GM19395 (cell line): ENCODE data around the gene RBM28.

Experiments used
- ATAC-seq: cut with Tn5 transposase; IDR thresholded peaks from one replicate; pipeline ENCODE4 v1.9.1; 2021; ENCODE audit warnings: mild to moderate bottlenecking, moderate library complexity; ENCODE audit not compliant: unreplicated experiment

RBM28 gene

DNA sequence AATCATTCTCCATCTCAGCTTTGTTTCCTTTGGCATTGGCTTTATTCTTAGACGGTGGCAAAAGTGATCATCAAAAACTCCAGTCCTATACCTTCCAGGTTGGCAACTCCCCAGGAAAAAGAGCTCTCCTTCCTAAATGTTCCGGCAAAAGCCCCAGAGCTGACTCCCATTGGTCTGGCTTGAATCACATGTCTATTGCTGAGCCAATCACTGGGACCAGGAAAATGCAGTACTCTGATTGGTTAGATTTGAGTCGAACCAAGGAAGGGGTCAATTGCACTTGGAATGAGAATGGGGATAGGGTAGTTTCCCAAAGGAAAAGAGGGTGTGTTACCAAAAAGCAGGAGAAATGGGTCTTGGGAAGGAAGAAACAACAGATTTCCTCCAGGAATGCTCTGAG lies 80.3 kb downstream of the RBM28 start:
- ATAC-seq, result no peak

DNA sequence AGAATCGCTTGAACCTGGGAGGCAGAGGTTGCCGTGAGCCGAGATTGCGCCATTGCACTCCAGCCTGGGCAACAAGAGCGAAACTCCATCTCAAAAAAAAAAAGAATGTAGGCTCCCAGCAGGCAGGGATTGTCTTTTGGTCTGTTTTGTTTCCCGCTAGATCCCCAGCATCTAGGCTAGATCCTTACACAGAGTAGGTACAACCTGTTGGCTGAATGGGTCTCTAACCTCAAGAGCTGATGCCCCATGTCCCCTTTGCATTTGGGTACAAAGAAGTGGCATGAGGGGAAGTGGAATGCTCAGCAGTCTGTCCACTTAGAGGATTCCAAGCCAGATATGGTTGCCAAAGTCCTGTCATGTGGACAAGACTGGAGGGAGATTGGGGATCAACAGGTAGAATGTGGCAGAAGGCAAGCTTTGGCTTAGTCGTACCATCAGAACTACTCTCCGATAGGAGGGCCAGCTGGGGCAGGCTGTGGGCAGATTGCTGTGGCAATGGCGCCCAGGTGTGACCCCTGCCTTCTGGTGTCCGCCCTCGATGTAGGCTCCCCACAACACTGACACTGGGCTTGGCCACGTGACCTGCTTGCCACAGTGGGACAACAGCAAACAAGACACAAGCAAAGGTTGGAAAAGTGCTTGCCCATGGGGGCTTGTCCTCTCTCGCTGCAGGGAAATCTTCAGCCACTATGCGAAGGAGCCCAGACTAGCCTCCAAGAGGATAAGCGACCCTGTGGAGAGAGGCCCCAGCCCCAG lies 81.3 kb downstream of the RBM28 start:
- no peak for ATAC-seq

DNA sequence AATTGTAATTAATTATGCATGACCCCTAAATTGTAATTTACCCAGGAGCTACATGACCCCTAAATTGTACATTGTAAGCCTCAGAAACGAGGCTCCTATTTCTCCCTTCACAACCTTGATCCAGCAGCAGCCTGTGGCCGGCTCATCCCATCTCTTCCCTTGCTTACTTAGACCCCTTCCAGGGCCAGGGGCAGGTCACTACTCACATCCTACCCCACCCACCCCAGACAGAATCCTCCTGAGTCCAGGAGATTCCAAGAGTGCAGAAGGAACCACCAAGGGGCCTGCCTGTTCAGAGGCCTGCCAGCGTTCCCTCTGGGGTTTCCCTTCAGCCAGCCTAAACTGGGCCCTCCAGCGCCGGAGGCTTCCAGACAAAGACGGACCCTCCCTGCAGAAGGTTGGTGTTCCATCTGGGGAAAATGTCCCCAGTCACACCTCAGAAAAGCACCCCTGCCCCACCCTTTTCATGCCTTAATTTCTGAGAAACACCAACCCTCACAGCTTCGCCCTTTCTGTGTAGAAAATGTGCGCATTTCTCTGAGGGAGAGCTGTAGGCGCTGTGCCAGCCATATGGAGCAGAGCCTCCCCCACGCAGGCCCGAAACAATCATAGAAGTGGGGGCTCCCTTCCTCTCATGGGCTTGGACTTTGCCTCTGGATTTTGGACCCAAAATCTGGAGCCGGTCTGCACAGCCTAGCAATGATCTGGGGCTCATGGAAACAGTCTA lies 83.5 kb downstream of the RBM28 start:
- no peak for ATAC-seq

DNA sequence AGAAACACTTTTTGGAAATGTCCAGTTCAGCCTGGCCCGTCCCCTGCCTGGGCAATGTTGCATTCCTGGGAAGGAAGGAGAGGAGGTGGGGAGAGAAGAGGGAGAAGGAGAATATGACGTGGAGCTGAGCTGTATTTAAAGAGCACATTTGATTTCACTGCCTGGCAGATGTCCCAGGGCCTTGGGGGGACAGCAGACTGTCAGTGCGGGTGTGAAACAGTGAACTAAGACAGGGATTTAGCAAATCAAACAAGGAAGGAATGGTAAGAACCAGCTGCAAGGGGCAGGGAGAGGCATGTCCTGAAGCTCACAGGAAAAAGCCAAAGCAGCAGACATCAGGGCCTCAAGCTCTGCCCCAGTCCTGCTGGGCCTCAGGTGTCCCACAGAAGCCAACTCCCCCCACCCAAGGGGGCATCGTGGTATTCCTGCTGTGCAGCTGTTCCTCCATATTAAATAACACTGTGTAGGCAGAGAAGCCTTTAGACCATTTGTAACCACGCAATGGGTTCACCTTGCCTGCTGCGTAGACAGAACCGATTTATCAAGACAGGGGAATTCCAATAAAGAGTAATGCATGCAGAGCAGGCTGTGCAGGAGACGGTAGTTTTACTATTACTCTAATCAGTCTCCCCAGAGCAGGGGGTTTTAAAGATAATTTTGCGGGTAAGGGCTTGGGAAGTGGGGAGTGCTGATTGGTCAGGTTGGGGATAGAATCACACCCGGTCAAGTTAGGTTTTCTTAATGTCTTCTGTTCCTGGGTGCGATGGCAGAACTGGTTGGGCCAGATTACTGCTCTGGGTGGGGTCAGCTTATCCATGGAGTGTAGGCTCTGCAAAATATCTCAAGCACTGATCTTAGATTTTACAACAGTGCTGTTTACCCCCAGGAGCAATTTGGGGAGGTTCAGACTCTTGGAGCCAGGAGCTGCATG lies 84.3 kb downstream of the RBM28 start:
- ATAC-seq, result no peak

DNA sequence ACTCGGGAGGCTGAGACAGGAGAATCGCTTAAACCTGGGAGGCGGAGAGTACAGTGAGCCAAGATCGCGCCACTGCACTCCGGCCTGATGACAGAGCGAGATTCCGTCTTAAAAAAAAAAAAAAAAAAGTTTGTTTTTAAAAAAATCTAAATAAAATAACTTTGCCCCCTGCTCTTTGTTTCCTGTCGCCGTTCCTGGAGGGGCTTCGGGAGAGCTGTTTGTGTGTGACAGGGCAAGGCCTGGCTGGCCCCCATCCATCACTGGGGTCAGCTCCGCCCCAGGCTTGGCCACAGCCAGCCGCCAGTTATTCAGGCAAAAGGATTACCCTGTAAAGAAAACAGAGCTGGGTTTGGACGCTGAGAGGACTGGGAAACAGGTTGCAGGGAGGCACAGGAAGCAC lies 86.2 kb downstream of the RBM28 start:
- ATAC-seq, result no peak

DNA sequence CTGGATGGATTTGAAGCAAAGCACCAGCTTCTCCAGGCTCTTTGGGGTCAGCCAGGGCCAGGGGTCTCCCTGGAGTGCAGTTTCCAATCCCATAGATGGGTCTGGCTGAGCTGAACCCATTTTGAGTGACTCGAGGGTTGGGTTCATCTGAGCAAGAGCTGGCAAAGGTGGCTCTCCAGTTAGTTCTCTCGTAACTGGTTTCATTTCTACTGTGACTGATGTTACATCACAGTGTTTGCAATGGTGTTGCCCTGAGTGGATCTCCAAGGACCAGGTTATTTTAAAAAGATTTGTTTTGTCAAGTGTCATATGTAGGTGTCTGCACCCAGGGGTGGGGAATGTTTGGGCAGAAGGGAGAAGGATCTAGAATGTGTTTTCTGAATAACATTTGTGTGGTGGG lies 88.4 kb downstream of the RBM28 start:
- no peak for ATAC-seq

DNA sequence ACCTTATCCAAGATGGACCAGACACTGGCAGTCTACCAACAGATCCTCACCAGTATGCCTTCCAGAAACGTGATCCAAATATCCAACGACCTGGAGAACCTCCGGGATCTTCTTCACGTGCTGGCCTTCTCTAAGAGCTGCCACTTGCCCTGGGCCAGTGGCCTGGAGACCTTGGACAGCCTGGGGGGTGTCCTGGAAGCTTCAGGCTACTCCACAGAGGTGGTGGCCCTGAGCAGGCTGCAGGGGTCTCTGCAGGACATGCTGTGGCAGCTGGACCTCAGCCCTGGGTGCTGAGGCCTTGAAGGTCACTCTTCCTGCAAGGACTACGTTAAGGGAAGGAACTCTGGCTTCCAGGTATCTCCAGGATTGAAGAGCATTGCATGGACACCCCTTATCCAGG lies 89.2 kb downstream of the RBM28 start:
- ATAC-seq, result no peak

DNA sequence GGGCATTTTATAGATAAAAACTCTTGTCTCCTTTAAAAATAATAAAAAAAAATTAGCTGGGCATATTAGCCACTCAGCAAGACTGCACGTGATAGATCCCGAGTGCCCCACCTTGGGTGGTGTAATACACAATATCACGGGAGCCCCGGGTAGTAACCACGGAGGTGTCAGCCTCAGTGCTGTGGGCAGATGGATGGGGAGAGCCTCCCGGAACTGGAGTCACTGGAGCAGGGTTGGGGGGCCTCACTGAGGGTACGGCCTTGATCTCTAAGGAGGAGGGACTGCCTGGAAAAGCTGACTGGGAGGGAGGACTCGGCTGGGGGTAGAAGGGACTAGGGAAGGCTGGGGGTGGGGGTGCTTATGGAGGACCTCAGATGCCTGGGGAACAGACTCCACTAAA lies 90.0 kb downstream of the RBM28 start:
- ATAC-seq, result no peak

DNA sequence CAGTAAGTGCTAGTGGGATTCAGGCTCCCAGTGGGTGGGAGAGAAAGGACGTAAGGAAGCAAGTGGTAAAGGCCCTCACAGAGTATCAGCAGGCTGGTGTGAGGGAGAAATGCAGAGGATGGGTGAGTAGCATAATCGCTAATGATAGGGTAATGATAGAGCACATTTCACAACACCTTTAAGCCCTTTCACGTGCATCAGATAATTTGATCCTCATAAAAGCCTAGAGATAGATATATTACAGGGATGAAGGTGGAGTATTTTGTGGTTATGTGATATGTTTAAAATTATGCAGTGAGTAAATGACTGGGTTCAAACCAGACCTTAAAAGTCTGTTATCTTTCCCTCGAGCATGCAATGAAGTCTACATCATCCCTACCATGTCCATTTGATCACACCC lies 92.4 kb downstream of the RBM28 start:
- ATAC-seq, result no peak
